K562 (cell line): ENCODE results near the gene FBP1.

Experiments
- CBX8 ChIP-seq: fragments of 200-600 bp; sonication (generic); IDR thresholded peaks from 2 replicates; pipeline ENCODE4 v1.6.1; 2012; ENCODE audit warnings: borderline replicate concordance, mixed run types, low read depth, mild to moderate bottlenecking, moderate library complexity, mixed read lengths, low read length, control low read depth, inconsistent platforms; ENCODE audit not compliant: poor library complexity, severe bottlenecking; ENCODE audit errors: extremely low read depth
- NONO ChIP-seq, 2 experiments: fragments of 200-400 bp in 1 of 2; fragments of 450-650 bp in 1 of 2; formaldehyde crosslinking in 1 of 2; IDR thresholded peaks; 2 replicates each; pipeline ENCODE4 v1.6.1; 2017; ENCODE audit warnings: low read depth in 2 of 2, mild to moderate bottlenecking in 2 of 2, moderate library complexity in 2 of 2, low read length in 1 of 2
- PHB2 ChIP-seq: fragments of 450-650 bp; IDR thresholded peaks from 2 replicates; pipeline ENCODE4 v1.6.1; 2017; ENCODE audit warnings: low read depth
- POLR2A ChIP-seq: fragments of 450-650 bp; conservative IDR thresholded peaks from 2 replicates; pipeline ENCODE4 v1.6.1; 2016
- TFAP4 ChIP-seq: sonication (generic); formaldehyde crosslinking; IDR thresholded peaks from 2 replicates; pipeline ENCODE4 v1.8.0; 2022; ENCODE audit warnings: missing genetic modification reagents, mild to moderate bottlenecking, moderate library complexity, borderline replicate concordance
- ZKSCAN8 ChIP-seq: fragments of 200-800 bp; sonication (Bioruptor generic); IDR thresholded peaks from 2 replicates; pipeline ENCODE4 v1.6.1; 2016; ENCODE audit warnings: missing genetic modification characterization, missing compliant biosample characterization
- ZZZ3 ChIP-seq: fragments of 450-650 bp; IDR thresholded peaks from 2 replicates; pipeline ENCODE4 v1.6.1; 2016; ENCODE audit warnings: antibody characterized with exemption, mild to moderate bottlenecking, moderate library complexity
- TF ChIP-seq, protein P1 (sequence below): fragments of 450-650 bp; IDR thresholded peaks from 2 replicates; pipeline ENCODE4 v1.6.1; 2018; ENCODE audit not compliant: partially characterized antibody
- TF ChIP-seq, protein P2 (sequence below): fragments of 250-450 bp; sonication (Bioruptor Pico); IDR thresholded peaks from 2 replicates; pipeline ENCODE4 v1.5.0; 2021
- TF ChIP-seq, protein P3 (sequence below): sonication (generic); formaldehyde crosslinking; IDR thresholded peaks from 2 replicates; pipeline ENCODE4 v1.8.0; 2022; ENCODE audit warnings: missing genetic modification reagents, mild to moderate bottlenecking, borderline replicate concordance

DNA sequence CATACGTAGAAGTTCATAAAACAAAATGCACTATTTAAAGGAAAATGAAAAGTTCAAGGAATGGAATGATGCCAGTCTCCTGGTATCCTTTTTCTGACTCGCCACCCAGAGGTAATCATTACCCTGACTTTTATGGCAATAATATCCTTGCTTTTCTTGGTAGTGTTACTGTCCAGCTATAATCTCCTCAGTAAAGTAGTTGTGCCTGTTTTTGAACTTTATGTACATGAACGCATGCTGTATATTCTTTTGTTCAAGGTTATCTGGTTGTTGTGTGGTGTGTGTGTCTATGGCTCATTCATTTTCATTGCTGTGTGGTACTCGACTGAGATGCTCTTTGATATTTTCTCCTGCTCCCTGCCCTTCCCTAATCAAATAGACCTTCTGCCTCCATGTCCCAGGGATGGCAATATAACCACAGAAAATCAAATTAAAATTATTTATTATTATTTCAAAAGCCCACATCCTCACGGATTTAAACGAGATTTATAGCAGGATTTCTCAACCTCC is 29.2 kb upstream of the FBP1 start:
- TF ChIP-seq TFAP4 (CRISPR knock-in tag) (no peak), POLR2A (no peak), PHB2 (no peak), NONO (IDR thresholded peaks at IDR 0.05; ENCODE audit: low read depth in 2 of 2, low read length in 1 of 2) (no peak), ZZZ3 (no peak), CBX8 (no peak), ZKSCAN8 (CRISPR knock-in tag) (no peak)
- TF ChIP-seq, protein P1, sequence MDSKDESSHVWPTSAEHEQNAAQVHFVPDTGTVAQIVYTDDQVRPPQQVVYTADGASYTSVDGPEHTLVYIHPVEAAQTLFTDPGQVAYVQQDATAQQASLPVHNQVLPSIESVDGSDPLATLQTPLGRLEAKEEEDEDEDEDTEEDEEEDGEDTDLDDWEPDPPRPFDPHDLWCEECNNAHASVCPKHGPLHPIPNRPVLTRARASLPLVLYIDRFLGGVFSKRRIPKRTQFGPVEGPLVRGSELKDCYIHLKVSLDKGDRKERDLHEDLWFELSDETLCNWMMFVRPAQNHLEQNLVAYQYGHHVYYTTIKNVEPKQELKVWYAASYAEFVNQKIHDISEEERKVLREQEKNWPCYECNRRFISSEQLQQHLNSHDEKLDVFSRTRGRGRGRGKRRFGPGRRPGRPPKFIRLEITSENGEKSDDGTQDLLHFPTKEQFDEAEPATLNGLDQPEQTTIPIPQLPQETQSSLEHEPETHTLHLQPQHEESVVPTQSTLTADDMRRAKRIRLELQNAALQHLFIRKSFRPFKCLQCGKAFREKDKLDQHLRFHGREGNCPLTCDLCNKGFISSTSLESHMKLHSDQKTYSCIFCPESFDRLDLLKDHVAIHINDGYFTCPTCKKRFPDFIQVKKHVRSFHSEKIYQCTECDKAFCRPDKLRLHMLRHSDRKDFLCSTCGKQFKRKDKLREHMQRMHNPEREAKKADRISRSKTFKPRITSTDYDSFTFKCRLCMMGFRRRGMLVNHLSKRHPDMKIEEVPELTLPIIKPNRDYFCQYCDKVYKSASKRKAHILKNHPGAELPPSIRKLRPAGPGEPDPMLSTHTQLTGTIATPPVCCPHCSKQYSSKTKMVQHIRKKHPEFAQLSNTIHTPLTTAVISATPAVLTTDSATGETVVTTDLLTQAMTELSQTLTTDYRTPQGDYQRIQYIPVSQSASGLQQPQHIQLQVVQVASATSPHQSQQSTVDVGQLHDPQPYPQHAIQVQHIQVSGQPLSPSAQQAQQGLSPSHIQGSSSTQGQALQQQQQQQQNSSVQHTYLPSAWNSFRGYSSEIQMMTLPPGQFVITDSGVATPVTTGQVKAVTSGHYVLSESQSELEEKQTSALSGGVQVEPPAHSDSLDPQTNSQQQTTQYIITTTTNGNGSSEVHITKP: no peak
- TF ChIP-seq, protein P2, sequence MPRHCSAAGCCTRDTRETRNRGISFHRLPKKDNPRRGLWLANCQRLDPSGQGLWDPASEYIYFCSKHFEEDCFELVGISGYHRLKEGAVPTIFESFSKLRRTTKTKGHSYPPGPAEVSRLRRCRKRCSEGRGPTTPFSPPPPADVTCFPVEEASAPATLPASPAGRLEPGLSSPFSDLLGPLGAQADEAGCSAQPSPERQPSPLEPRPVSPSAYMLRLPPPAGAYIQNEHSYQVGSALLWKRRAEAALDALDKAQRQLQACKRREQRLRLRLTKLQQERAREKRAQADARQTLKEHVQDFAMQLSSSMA (CRISPR knock-in tag): no peak
- TF ChIP-seq, protein P3, sequence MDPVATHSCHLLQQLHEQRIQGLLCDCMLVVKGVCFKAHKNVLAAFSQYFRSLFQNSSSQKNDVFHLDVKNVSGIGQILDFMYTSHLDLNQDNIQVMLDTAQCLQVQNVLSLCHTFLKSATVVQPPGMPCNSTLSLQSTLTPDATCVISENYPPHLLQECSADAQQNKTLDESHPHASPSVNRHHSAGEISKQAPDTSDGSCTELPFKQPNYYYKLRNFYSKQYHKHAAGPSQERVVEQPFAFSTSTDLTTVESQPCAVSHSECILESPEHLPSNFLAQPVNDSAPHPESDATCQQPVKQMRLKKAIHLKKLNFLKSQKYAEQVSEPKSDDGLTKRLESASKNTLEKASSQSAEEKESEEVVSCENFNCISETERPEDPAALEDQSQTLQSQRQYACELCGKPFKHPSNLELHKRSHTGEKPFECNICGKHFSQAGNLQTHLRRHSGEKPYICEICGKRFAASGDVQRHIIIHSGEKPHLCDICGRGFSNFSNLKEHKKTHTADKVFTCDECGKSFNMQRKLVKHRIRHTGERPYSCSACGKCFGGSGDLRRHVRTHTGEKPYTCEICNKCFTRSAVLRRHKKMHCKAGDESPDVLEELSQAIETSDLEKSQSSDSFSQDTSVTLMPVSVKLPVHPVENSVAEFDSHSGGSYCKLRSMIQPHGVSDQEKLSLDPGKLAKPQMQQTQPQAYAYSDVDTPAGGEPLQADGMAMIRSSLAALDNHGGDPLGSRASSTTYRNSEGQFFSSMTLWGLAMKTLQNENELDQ (CRISPR knock-in tag): no peak
